Measurements from ENCODE around the gene RIPK4.
A peak's percentile ranks its signal among the peaks of the same experiment; 100 is the strongest.

The RIPK4 gene

GRCh38 chr21:41769521-41769920 lies 2.7 kb upstream of the RIPK4 start:
- no peak overlapping the region for H3K4me3 ChIP-seq (ENCODE audit: low read depth, low read length)
- DNase-seq, result no peak
- no peak for TF ChIP-seq CTCF (IDR thresholded peaks at IDR 0.05; ENCODE audit: low read depth, low read length)
- H3K36me3 ChIP-seq, result no peaks in the 10 kb centered on the region
- no peaks in the 10 kb centered on the region for H3K9me3 ChIP-seq
- peaks cover 42% of the 10 kb centered on the region for H3K27me3 ChIP-seq
- H3K4me1 ChIP-seq, result no peaks in the 10 kb centered on the region

GRCh38 chr21:41769111-41769510 lies 2.3 kb upstream of the RIPK4 start:
- H3K4me3 ChIP-seq (ENCODE audit: low read depth, low read length), result no peak overlapping the region
- DNase-seq, result no peak
- H3K27me3 ChIP-seq, result peaks cover 40% of the 10 kb centered on the region
- H3K4me1 ChIP-seq, result no peaks in the 10 kb centered on the region
- H3K9me3 ChIP-seq, result no peaks in the 10 kb centered on the region
- TF ChIP-seq CTCF (IDR thresholded peaks at IDR 0.05; ENCODE audit: low read depth, low read length), result no peak
- no peaks in the 10 kb centered on the region for H3K36me3 ChIP-seq

GRCh38 chr21:41768437-41769042 lies 1.7 kb upstream of the RIPK4 start:
- Histone ChIP-seq H3K9me3 (no peaks in the 10 kb centered on the region), H3K4me3 (ENCODE audit: low read depth, low read length) (no peak overlapping the region), H3K27me3 (peaks cover 40% of the 10 kb centered on the region), H3K36me3 (no peaks in the 10 kb centered on the region), H3K4me1 (no peaks in the 10 kb centered on the region)
- DNase-seq, result no peak
- TF ChIP-seq CTCF (IDR thresholded peaks at IDR 0.05; ENCODE audit: low read depth, low read length), result peak; percentile 21; the same call in 1 of the 2 replicates

- Histone ChIP-seq H3K27me3 (peaks cover 41% of the 10 kb centered on the region), H3K9me3 (no peaks in the 10 kb centered on the region), H3K4me1 (no peaks in the 10 kb centered on the region), H3K4me3 (ENCODE audit: low read depth, low read length) (no peak overlapping the region), H3K36me3 (no peaks in the 10 kb centered on the region)
- no peak for DNase-seq
- TF ChIP-seq CTCF (IDR thresholded peaks at IDR 0.05; ENCODE audit: low read depth, low read length), result no peak
Observed at GRCh38 chr21:41767606-41768436, 969 bp upstream of the RIPK4 start.

- H3K4me3 ChIP-seq (ENCODE audit: low read depth, low read length), result no peak overlapping the region
- H3K36me3 ChIP-seq, result no peaks in the 10 kb centered on the region
- no peaks in the 10 kb centered on the region for H3K9me3 ChIP-seq
- H3K4me1 ChIP-seq, result no peaks in the 10 kb centered on the region
- TF ChIP-seq CTCF (IDR thresholded peaks at IDR 0.05; ENCODE audit: low read depth, low read length), result no peak
- DNase-seq, result no peak
- peaks cover 52% of the 10 kb centered on the region for H3K27me3 ChIP-seq
Observed at GRCh38 chr21:41765973-41766882, 624 bp downstream of the RIPK4 start.
